Lower leg skin (tissue), 3 donors: ENCODE results near the gene PIGQ.

Experiments used
- CTCF ChIP-seq, 3 donors: fragments of 450-650 bp; IDR thresholded peaks; one replicate each; pipeline ENCODE4 v1.5.1; 2016; ENCODE audit warnings: antibody characterized with exemption in 3 of 3, mild to moderate bottlenecking in 3 of 3, moderate library complexity in 2 of 3
- POLR2A ChIP-seq, 2 donors: fragments of 450-650 bp; IDR thresholded peaks; one replicate each; pipeline ENCODE4 v1.6.1; 2016 to 2017; ENCODE audit warnings: antibody characterized with exemption in 2 of 2, mild to moderate bottlenecking in 1 of 2, moderate library complexity in 1 of 2

DNA sequence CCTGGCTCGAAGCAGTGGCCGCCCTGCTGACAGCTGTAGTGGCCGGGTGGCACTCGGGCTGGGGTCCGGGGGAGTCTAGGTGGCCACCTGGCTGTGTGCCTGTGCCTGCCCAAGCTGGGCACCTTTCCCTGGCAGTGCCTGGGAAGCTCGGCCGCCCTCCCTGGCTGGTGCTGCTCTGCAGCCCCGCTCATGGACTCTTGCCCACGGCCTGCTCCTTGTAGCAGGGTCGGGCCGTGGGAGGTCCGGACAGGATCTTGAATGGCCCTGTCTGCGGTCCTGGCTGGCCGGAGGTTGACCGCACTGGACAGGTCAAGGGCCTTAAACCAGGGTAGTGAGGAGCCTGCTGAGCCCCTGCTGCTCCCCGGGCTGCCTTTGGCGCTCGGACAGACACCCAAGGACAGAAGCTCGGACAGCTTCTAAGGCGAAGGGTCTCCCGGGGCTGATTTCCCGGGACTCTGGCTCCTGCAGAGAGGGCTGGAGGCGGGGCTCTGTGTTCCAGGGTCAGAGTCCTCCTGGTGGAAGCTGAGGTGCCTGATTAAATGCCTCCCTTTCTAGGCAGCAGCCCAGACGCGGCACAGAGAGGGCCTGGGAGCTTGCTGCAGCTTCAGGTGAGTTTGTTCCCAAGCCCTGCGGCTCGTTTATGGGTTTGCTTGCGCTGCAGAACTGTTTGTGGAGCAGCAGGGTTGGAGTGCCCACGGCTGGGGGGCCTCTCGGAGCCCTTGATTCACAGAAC, 36.2 kb upstream of the PIGQ start:
- TF ChIP-seq CTCF (IDR thresholded peaks at IDR 0.05) (no peak), POLR2A (IDR thresholded peaks at IDR 0.05) (no peak)
